ENCODE data around the gene PRR14. TPM values are rescaled to one million over a fixed set of nuclear protein-coding genes. Genes with fewer than 3 reads are reported as not detected.

The PRR14 gene
- total RNA-seq, 1 experiment from 2014 or later, result 5.0 TPM

GRCh38 chr16:30655815-30656347, 5.1 kb downstream of the PRR14 start:
- in situ Hi-C loops (cut with HindIII; ENCODE audit: low pct_unique_long_range_greater_than_20kb, low sequenced_read_pairs), result no loop called here
- no peak for DNase-seq (ENCODE audit: low read depth, low spot score)

DNA sequence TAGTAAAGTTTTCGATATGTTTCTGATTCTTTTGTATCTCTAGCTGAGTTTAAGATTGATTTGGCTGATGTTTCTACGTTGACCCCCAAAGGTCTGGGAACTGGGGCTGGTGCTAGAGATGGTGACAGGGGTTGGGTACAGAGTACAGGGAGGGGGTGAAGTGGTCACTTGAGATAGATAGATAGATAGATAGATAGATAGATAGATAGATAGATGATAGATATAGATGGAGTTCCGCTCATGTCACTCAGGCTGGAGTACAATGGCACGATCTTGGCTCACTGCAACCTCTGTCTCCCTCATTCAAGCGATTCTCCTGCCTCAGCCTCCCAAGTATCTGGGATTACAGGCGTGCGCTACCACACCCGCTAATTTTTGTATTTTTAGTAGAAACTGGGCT, 5.6 kb downstream of the PRR14 start:
- no peak for DNase-seq (ENCODE audit: low read depth, low spot score)
- in situ Hi-C loops (cut with HindIII; ENCODE audit: low pct_unique_long_range_greater_than_20kb, low sequenced_read_pairs), result no loop called here

DNA sequence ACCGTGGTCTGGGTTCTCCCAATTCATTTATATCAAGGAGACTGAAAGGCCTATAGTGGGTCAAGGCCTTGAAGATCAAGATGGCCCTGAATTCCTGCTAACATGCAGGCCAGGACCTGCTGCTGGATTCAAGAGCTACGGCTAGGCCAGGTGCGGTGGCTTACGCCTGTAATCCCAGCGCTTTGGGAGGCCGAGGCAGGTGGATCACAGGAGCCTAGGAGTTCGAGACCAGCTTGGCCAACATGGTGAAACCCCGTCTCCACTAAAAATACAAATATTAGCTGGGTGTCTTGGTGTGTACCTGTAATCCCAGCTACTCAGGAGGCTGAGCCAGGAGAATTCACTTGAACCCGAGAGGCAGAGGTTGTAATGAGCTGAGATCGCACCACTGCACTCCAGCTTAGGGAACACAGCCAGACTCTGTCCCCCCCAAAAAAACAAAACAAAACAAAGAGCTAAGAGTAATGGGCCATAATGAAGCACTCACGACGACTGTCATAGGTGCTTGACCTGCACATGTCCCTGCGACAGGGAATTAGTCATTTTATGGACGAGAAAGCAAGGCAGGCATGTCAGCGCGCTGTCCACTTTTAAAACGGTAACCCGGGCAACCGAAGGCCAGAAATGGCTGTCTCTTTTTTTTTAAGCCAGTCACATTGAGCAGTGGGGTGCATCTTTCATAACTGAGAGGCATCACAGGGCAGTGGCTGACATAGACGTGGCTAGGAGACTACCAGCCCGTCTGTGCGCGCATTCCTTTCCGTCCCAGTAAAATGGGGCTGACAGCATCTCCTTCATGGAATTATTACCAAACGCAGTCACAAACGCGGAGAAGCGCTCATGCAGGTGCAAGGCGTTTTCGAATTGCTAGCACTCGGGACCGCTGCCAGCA, 6.5 kb downstream of the PRR14 start:
- no peak for DNase-seq (ENCODE audit: low read depth, low spot score)

GRCh38 chr16:30657866-30658730, 7.3 kb downstream of the PRR14 start, which contains the start of gene FBRS:
Gene FBRS, plus strand, starts transcription at chr16:30658431. Its CDS starts 1,088 bp downstream, at chr16:30659519.
- DNase-seq (ENCODE audit: low read depth, low spot score), result peak; percentile 100
- in situ Hi-C loops (cut with HindIII; ENCODE audit: low pct_unique_long_range_greater_than_20kb, low sequenced_read_pairs), result no loop called here

More for the DNA sequence above, 6.5 kb downstream of the PRR14 start:
- in situ Hi-C loops (cut with HindIII; ENCODE audit: low pct_unique_long_range_greater_than_20kb, low sequenced_read_pairs), result no loop called here

DNA sequence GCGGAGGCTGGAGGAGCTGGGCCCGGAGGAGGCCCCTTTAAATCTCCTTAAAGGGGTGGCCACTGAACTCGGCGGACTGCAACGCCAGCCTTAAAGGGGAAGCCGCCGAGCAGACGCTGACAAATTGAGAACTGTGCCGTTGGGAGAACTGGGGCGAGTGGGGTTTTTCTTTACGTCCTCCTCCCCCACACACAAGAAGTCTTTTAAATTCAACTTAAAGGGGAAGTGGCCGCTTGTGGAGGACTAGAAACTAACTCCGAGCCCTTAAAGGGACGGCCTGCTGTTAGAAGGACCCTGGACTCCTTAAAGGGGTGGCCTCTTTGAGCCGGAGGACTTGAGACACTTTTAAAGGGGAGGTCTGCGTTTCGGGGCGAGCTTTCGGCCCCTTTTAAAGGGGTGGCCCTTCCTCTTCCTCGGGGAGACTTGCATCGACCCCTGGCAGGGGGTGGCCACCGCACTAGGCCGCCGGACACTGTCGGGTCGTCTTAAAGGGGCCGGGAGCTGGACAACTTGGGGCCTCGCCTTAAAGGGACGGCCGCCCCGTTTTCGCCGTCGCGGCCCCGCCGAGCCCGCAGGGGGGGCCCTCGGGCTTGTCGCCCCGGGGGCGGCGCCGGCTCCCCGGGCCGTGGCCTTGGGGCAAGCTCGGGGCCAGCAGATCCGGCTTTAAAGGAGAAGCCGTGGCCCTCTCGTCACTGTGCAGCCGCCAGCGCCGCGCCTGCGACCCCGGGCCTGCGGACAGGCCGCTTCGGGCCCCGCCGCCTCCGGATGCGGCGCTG, 8.2 kb downstream of the PRR14 start:
- DNase-seq (ENCODE audit: low read depth, low spot score), result peak; percentile 94
- in situ Hi-C loops (cut with HindIII; ENCODE audit: low pct_unique_long_range_greater_than_20kb, low sequenced_read_pairs), result no loop called here

GRCh38 chr16:30659507-30660423, 9.0 kb downstream of the PRR14 start:
- in situ Hi-C loops (cut with HindIII; ENCODE audit: low pct_unique_long_range_greater_than_20kb, low sequenced_read_pairs), result no loop called here

DNA sequence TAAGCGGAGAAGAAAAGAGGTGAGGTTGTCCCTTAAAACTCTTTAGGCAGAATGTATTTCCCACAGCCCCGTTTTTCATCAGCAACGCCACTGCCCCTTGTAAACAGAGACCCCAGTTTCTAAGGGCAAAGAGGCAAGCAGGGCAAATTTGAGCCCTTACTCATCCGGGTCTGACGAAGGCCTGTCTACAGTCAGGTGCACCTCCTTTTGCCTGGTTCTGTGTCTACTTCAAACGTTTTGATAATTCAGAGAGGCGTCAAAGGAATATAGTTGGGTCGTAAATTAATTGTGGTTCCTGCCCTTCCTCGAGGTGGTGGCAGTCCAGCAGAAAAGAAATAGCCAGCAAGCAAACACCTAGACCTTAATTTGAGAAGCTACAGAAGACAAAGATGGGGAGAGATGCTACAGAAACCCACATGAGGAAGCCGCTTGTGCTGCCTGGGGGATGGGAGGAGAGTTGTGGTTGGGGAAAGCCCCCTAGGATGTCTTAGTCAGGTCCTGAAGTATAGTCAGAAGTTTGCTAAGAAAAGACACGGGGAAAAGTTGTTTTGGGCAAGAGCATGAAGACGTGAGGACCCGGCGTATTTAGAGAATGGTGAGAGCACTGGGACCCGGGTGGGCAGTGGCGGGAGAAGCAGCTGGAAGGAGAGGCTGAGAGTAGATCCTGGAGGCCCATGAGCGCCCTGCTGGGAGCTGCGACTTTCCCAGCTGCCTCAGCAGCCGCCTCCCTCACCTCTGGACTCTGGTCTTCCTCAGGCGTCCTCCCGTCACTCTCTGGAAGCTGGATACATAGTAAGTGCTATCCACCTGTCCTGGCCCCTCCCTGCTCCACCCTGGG, 9.9 kb downstream of the PRR14 start:
- no peak for DNase-seq (ENCODE audit: low read depth, low spot score)
- in situ Hi-C loops (cut with HindIII; ENCODE audit: low pct_unique_long_range_greater_than_20kb, low sequenced_read_pairs), result no loop called here

More at GRCh38 chr16:30659507-30660423, 9.0 kb downstream of the PRR14 start:
- no peak for DNase-seq (ENCODE audit: low read depth, low spot score)

- in situ Hi-C loops (cut with HindIII; ENCODE audit: low pct_unique_long_range_greater_than_20kb, low sequenced_read_pairs), result no loop called here
- DNase-seq (ENCODE audit: low read depth, low spot score), result no peak
Measured at GRCh38 chr16:30662449-30662848, 11.7 kb downstream of the PRR14 start.

DNA sequence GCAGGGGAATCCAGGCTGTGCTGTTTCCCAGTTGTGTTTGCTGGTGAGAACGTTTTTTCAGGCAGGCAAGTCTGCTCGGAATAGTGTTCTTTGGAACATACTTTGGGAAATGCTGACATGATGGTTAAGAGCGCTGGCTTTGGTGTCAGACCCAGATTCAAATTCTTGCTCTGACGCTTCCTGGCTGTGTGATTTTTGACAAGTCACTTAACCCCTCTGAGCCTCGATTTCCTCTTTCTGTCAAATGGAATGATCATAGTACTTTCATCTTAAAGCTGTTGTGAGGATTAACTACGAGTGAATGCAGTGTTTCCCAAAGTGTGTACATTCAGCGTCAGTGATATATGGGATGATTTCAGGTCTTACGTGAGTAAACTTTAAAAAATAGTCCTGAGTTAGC, 12.3 kb downstream of the PRR14 start:
- DNase-seq (ENCODE audit: low read depth, low spot score), result no peak
- in situ Hi-C loops (cut with HindIII; ENCODE audit: low pct_unique_long_range_greater_than_20kb, low sequenced_read_pairs), result no loop called here

DNA sequence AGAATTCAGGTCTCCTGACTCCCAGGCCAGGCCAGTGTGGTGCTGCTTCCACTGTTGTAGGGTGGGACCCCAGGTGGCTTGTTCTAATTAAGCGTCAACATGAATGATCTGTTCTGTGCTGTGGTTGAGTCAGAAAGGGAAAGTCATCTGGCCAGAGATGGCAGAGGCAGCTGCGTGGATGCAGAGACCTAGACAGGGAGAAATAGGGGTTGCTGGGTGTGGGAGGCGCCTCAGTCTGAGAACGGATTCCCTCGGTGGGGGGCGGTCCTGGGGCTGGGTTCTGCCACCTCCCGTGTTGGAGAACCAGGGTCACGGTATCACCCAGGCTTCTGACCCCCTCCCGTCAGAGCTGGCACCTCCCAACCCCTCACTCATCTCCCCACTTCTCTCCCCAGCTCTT, 13.1 kb downstream of the PRR14 start:
- in situ Hi-C loops (cut with HindIII; ENCODE audit: low pct_unique_long_range_greater_than_20kb, low sequenced_read_pairs), result no loop called here
- DNase-seq (ENCODE audit: low read depth, low spot score), result no peak

- in situ Hi-C loops (cut with HindIII; ENCODE audit: low pct_unique_long_range_greater_than_20kb, low sequenced_read_pairs), result no loop called here
Measured at GRCh38 chr16:30664616-30665109, 13.9 kb downstream of the PRR14 start.

GRCh38 chr16:30665155-30665829, 14.5 kb downstream of the PRR14 start:
- no peak for DNase-seq (ENCODE audit: low read depth, low spot score)
- in situ Hi-C loops (cut with HindIII; ENCODE audit: low pct_unique_long_range_greater_than_20kb, low sequenced_read_pairs), result no loop called here

More at GRCh38 chr16:30664616-30665109, 13.9 kb downstream of the PRR14 start:
- DNase-seq (ENCODE audit: low read depth, low spot score), result no peak

- no peak for DNase-seq (ENCODE audit: low read depth, low spot score)
Measured at GRCh38 chr16:30665830-30666190, 15.1 kb downstream of the PRR14 start.

GRCh38 chr16:30666681-30667080, 15.9 kb downstream of the PRR14 start:
- in situ Hi-C loops (cut with HindIII; ENCODE audit: low pct_unique_long_range_greater_than_20kb, low sequenced_read_pairs), result no loop called here
- no peak for DNase-seq (ENCODE audit: low read depth, low spot score)

More at GRCh38 chr16:30665830-30666190, 15.1 kb downstream of the PRR14 start:
- in situ Hi-C loops (cut with HindIII; ENCODE audit: low pct_unique_long_range_greater_than_20kb, low sequenced_read_pairs), result no loop called here

DNA sequence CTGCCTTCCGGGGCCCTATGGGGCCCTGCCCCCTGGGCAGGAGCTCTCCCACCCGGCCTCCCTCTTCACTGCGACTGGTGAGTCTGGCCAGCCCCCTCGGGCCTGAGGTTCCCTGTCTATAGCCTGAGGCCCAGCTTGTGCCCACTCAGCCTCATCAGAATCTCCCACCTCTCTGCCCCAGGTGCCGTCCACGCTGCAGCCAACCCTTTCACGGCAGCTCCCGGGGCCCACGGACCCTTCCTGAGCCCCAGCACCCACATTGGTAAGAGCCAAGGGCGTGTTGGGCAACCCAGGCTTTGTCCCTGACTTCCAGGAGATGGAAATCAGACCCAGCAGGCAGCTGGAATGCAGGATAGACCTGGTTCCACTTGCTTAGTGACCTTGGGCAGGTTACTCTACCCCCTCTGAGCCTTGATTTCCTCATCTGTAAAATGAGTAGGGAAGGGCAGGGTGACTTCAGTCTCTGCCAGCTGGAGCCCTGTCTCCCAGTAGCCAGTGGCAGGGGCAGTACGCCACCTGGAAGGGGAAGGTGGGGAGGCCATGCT, 16.7 kb downstream of the PRR14 start:
- no peak for DNase-seq (ENCODE audit: low read depth, low spot score)
- in situ Hi-C loops (cut with HindIII; ENCODE audit: low pct_unique_long_range_greater_than_20kb, low sequenced_read_pairs), result no loop called here

Measured in SK-MEL-5 (cell line).